ENCODE data around the gene RBPJ.

DNA sequence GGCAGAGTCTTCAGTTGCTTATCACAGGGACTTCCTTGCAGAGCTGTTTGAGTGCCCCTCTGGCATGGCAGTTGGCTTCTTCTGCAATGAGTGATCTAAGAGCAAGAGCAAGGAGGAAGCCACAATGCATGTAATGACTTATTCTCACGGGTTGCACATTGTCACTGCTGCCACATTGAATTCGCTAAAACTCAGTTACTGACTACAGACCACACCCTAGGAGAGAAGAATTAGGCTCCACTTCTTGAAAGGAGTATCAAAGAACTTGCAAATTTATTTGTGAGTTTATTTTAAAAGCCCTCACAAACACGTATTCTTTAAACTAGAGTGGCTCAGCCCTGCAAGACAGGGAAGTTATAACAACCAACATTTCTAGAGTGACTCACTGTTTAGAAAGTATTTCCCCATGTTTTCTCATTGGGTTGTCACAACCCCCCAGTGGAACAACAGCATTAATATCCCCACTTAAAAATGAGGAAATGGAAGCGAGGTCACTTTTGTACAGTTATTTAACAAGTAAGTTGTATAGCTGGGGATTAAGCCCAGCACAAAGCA lies 32.4 kb upstream of the RBPJ start:
- TF ChIP-seq, protein P1, sequence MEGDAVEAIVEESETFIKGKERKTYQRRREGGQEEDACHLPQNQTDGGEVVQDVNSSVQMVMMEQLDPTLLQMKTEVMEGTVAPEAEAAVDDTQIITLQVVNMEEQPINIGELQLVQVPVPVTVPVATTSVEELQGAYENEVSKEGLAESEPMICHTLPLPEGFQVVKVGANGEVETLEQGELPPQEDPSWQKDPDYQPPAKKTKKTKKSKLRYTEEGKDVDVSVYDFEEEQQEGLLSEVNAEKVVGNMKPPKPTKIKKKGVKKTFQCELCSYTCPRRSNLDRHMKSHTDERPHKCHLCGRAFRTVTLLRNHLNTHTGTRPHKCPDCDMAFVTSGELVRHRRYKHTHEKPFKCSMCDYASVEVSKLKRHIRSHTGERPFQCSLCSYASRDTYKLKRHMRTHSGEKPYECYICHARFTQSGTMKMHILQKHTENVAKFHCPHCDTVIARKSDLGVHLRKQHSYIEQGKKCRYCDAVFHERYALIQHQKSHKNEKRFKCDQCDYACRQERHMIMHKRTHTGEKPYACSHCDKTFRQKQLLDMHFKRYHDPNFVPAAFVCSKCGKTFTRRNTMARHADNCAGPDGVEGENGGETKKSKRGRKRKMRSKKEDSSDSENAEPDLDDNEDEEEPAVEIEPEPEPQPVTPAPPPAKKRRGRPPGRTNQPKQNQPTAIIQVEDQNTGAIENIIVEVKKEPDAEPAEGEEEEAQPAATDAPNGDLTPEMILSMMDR (IDR thresholded peaks at IDR 0.05) = no peak
- no peak for TF ChIP-seq POLR2A (IDR thresholded peaks at IDR 0.05)
